ENCODE results near the gene PNMA6F. TPM values are rescaled to one million over a fixed set of nuclear protein-coding genes. Genes with fewer than 3 reads are reported as not detected.
"Not testable (repeated sequence)": the region's sequence is repeated elsewhere in the genome, so short reads cannot be mapped to it uniquely, and the experiment has no call there.

PNMA6F gene
- total RNA-seq, 1 experiment from 2014 or later, result not detected

DNA sequence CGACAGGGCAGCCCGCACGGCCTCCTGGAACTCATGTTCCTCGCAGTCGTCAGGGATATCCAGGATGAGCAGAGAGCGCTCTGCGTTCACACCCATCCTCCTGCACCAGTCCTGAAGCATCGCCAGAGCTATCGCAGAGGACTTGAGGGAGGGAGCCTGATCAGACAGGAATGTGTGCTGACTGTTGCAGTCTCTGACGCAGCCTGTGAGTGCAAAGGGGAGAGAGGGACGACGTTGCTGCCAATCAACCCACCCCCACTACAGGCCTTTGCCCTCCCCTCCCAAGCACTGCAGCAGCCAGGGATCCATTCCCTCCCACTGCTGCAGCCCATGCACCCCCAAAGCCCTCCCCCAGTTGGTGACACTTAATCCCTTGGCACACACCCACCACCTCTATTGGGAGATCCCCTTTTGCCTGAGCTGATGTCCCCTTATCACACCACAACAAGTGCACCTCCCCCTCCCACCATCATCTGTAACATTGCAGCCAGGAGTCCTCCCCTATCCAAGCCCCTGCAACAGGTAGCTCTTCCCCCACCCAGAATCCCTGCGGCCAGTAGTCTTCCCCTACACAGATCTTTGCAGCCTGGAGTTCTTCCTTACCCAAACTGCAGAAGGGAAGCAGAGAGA is 897 bp downstream of the PNMA6F start:
- H3K4me3 ChIP-seq, result no peak overlapping the region
- DNase-seq (ENCODE audit: low read depth in 1 of 2, low spot score in 2 of 2), result no peak
- H3K36me3 ChIP-seq, result no peaks in the 10 kb centered on the region
- H3K27me3 ChIP-seq (replicated peaks), result no peaks in the 10 kb centered on the region
- no peaks in the 10 kb centered on the region for H3K4me1 ChIP-seq (replicated peaks)
- no peak overlapping the region for H3K27ac ChIP-seq
- H3K9me3 ChIP-seq (replicated peaks), result no peaks in the 10 kb centered on the region

DNA sequence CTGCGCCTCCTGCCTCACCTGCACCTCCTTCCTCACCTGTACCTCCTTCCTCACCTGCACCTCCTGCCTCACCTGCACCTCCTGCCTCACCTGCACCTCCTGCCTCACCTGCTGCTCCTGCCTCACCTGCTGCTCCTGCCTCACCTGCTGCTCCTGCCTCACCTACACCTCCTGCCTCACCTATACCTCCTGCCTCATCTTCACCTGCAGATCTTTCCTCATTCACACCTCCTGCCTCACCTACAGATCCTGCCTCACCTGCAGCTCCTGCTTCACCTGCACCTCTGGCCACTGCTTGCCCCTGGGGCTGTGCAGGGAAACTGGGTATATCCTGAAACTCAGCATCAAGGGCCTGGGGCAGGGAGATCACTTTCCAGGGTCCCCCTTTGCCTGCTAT is 1.5 kb downstream of the PNMA6F start:
- H3K27me3 ChIP-seq (replicated peaks); H3K36me3 ChIP-seq; H3K4me3 ChIP-seq; H3K9me3 ChIP-seq (replicated peaks); H3K4me1 ChIP-seq (replicated peaks); DNase-seq (ENCODE audit: low read depth in 1 of 2, low spot score in 2 of 2); H3K27ac ChIP-seq: not testable (repeated sequence)

GRCh38 chrX:153319295-153320046 is 2.1 kb downstream of the PNMA6F start:
- DNase-seq (ENCODE audit: low read depth in 1 of 2, low spot score in 2 of 2), result no peak
- Histone ChIP-seq H3K27me3 (replicated peaks) (no peaks in the 10 kb centered on the region), H3K4me1 (replicated peaks) (no peaks in the 10 kb centered on the region), H3K4me3 (no peak overlapping the region), H3K36me3 (no peaks in the 10 kb centered on the region), H3K9me3 (replicated peaks) (no peaks in the 10 kb centered on the region), H3K27ac (no peak overlapping the region)

DNA sequence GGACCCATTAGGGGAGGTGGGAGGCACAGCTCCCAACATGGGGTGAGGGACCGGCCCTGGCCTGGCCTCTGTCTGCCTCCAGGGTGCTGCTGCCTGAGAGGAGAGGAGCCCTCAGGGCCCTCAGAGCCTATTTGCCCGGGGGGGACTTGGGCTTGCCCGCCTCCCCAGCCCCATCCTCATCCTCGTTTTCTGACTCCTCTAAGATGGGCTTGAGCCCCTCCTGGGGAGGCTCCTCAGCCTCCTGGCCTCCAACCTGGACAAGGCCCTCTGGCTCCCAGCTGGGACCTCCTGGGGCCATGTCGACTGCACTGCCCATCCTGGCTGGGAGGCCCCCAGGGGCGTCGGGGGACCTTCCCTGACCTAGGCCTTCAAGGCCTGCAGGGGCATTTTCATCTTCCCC is 2.8 kb downstream of the PNMA6F start:
- H3K27me3 ChIP-seq (replicated peaks), result no peaks in the 10 kb centered on the region
- no peak overlapping the region for H3K4me3 ChIP-seq
- no peaks in the 10 kb centered on the region for H3K4me1 ChIP-seq (replicated peaks)
- no peak overlapping the region for H3K27ac ChIP-seq
- H3K9me3 ChIP-seq (replicated peaks), result no peaks in the 10 kb centered on the region
- H3K36me3 ChIP-seq, result no peaks in the 10 kb centered on the region
- no peak for DNase-seq (ENCODE audit: low read depth in 1 of 2, low spot score in 2 of 2)

DNA sequence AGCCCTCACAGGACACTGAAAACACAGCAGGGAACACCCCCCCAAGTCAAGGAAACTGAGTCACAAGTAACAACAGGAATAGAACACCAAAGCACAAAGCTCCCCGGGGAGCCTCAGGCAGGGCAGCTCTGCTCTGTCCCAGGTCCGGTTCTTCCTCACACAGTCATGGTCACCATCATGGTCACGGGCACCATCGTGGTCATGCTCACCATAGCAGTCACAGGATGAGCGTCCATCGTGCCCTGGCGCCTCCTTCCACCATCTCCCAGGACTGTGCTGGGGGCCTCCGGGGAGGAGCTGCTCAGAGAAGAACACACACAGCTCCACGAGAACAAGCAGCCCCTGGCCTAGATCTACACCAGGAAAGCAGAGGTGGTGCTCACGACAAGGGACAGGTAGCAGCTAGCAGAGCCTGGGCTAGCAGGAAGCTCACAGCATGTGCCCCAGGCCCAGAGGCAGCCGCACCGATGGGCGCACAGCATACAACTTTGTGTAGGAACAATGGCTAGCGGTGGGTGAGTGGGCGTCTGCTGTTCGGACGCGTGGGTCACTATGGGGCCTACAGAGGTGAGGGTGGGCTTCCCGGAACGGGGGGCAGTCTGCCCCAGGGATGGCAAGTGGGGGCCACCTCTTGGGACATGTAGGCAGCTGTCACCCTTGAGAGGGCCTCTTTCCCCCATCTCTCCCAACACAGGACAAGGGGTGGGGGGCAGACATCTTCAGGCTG is 3.4 kb downstream of the PNMA6F start:
- H3K9me3 ChIP-seq (replicated peaks), result no peaks in the 10 kb centered on the region
- no peaks in the 10 kb centered on the region for H3K4me1 ChIP-seq (replicated peaks)
- H3K36me3 ChIP-seq, result no peaks in the 10 kb centered on the region
- DNase-seq (ENCODE audit: low read depth in 1 of 2, low spot score in 2 of 2), result no peak
- H3K27me3 ChIP-seq (replicated peaks), result no peaks in the 10 kb centered on the region
- H3K27ac ChIP-seq, result no peak overlapping the region
- no peak overlapping the region for H3K4me3 ChIP-seq

DNA sequence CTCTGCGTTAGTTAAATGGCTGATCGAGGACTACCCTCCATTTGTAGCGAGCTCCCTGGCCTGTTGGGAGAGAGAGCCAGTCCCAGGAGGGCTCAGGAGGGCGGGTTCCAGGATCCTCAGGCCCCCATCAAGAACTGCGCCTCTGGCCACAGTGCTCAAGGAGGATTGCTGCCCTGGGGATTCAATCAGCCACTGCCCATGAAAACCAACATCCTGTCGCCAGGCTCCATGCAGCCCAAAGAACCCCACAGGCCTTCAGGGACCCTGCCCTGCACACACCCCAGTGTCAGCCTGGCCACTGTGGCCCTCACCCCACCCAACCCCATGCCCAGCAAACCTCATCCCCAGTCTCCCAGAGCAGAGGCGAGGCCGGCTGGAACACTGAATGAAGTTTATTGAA is 4.3 kb downstream of the PNMA6F start:
- Histone ChIP-seq H3K27me3 (replicated peaks) (no peaks in the 10 kb centered on the region), H3K4me3 (no peak overlapping the region), H3K4me1 (replicated peaks) (no peaks in the 10 kb centered on the region), H3K9me3 (replicated peaks) (no peaks in the 10 kb centered on the region), H3K27ac (no peak overlapping the region), H3K36me3 (no peaks in the 10 kb centered on the region)
- DNase-seq (ENCODE audit: low read depth in 1 of 2, low spot score in 2 of 2), result no peak

DNA sequence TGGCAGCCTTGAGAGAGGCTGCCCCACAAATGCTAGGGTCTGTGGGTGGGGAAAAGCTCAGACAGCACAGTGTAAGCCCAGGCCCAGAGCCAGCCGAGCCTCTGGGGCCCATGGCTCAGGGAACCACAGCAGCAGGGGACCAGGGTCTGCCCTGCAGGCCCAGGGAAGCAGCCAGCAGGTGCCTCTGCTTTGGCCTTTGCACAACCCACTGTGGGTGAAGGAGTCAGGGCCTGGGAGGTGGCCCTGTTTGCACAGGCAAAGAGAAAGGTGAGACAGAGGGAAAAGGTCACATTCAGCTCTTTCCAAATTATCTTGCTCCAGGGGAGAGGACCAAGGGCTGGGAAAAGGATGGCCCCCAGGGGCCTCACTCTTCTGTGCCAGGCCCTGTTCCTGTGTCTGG is 8.7 kb downstream of the PNMA6F start:
- no peak overlapping the region for H3K4me3 ChIP-seq
- no peak for DNase-seq (ENCODE audit: low read depth in 1 of 2, low spot score in 2 of 2)
- no peaks in the 10 kb centered on the region for H3K4me1 ChIP-seq (replicated peaks)
- no peaks in the 10 kb centered on the region for H3K36me3 ChIP-seq
- H3K9me3 ChIP-seq (replicated peaks), result no peaks in the 10 kb centered on the region
- no peaks in the 10 kb centered on the region for H3K27me3 ChIP-seq (replicated peaks)
- H3K27ac ChIP-seq, result no peak overlapping the region

DNA sequence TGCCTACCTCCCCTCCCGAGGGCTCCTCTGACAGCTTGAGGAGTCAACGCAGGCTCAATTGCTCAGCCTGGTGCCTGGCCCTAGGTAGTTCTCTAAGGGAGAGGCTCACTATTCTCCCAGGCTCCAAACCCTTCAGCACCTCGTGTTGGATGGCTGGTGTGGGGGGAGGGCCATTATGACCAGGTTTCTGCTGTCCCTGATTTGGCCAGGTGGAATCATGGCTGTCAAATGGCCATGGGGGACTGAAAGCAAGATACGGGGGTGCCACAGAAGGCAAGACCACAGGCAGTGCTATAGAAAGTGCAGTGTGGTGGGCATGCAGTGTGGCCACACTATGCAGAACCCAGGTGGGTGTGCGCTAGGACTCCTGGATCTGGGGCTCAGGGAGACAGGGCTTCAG is 9.5 kb downstream of the PNMA6F start:
- no peaks in the 10 kb centered on the region for H3K9me3 ChIP-seq (replicated peaks)
- no peak overlapping the region for H3K27ac ChIP-seq
- H3K36me3 ChIP-seq, result no peaks in the 10 kb centered on the region
- no peaks in the 10 kb centered on the region for H3K4me1 ChIP-seq (replicated peaks)
- no peaks in the 10 kb centered on the region for H3K27me3 ChIP-seq (replicated peaks)
- H3K4me3 ChIP-seq, result no peak overlapping the region
- no peak for DNase-seq (ENCODE audit: low read depth in 1 of 2, low spot score in 2 of 2)

GRCh38 chrX:153310901-153311300 is 10.7 kb downstream of the PNMA6F start:
- no peak overlapping the region for H3K4me3 ChIP-seq
- DNase-seq (ENCODE audit: low read depth in 1 of 2, low spot score in 2 of 2), result no peak

DNA sequence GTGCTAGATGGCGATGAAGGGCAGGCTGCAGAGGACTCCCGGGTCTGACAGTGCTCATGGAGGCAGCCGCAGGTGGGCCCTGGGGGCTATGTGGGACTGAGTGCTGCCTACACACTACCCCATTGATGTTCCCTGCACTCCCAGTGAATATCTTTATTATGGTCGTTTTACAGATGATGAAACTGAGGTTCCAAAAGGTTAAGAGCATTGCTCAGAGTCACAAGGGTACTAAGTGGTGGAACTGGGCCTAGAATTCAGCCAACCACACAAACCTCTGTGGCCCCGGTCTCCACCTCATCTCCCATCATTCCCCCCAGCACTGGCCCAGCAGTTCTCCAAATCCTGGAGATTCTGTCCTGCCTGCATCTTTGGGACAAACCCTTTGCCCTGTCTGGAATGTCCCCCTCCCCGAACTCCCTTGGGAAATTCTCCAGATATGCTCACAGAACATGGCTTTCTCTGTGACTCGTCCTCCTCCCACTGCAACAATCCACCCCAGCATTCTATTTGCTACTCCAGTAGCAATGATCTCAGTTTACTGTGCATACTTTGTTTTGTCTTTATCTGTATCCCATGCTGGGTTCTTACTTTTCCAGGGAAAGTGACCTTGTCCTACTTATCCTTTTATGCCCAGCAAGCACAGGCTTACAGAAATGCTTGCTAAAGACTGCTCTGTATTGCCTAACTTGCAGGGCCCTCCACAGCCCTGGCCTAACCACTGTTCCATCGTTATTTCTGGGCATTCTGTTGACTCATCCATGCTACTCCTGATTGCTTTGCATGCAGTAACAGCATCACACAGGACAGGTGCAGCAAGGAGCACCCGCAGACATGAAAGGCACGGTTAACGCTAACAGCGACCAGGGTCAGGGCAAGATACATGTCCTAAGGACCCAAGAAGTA is 14.0 kb downstream of the PNMA6F start:
- H3K27me3 ChIP-seq (replicated peaks), result no peaks in the 10 kb centered on the region
- no peaks in the 10 kb centered on the region for H3K36me3 ChIP-seq
- H3K27ac ChIP-seq, result no peak overlapping the region
- DNase-seq (ENCODE audit: low read depth in 1 of 2, low spot score in 2 of 2), result no peak
- H3K9me3 ChIP-seq (replicated peaks), result no peaks in the 10 kb centered on the region
- no peak overlapping the region for H3K4me3 ChIP-seq
- no peaks in the 10 kb centered on the region for H3K4me1 ChIP-seq (replicated peaks)

More at GRCh38 chrX:153310901-153311300, 10.7 kb downstream of the PNMA6F start:
- H3K27ac ChIP-seq, result no peak overlapping the region
- H3K9me3 ChIP-seq (replicated peaks), result no peaks in the 10 kb centered on the region
- H3K4me1 ChIP-seq (replicated peaks), result no peaks in the 10 kb centered on the region
- H3K27me3 ChIP-seq (replicated peaks), result no peaks in the 10 kb centered on the region
- no peaks in the 10 kb centered on the region for H3K36me3 ChIP-seq

- H3K4me1 ChIP-seq (replicated peaks), result no peaks in the 10 kb centered on the region
- no peak overlapping the region for H3K4me3 ChIP-seq
- H3K27ac ChIP-seq, result no peak overlapping the region
- DNase-seq (ENCODE audit: low read depth in 1 of 2, low spot score in 2 of 2), result no peak
- H3K27me3 ChIP-seq (replicated peaks), result no peaks in the 10 kb centered on the region
- H3K36me3 ChIP-seq, result no peaks in the 10 kb centered on the region
- H3K9me3 ChIP-seq (replicated peaks), result no peaks in the 10 kb centered on the region
Observed at GRCh38 chrX:153306527-153307115, 14.9 kb downstream of the PNMA6F start.

GRCh38 chrX:153305972-153306371 is 15.6 kb downstream of the PNMA6F start:
- Histone ChIP-seq H3K36me3 (no peaks in the 10 kb centered on the region), H3K4me3 (no peak overlapping the region), H3K4me1 (replicated peaks) (no peaks in the 10 kb centered on the region), H3K9me3 (replicated peaks) (no peaks in the 10 kb centered on the region), H3K27me3 (replicated peaks) (no peaks in the 10 kb centered on the region), H3K27ac (no peak overlapping the region)
- DNase-seq (ENCODE audit: low read depth in 1 of 2, low spot score in 2 of 2), result no peak

GRCh38 chrX:153304988-153305736 is 16.4 kb downstream of the PNMA6F start:
- Histone ChIP-seq H3K36me3 (no peaks in the 10 kb centered on the region), H3K27me3 (replicated peaks) (no peaks in the 10 kb centered on the region), H3K4me1 (replicated peaks) (no peaks in the 10 kb centered on the region), H3K27ac (no peak overlapping the region), H3K4me3 (no peak overlapping the region), H3K9me3 (replicated peaks) (no peaks in the 10 kb centered on the region)
- no peak for DNase-seq (ENCODE audit: low read depth in 1 of 2, low spot score in 2 of 2)

All from SJSA1 (cell line).